SU-DHL-6 (cell line): ENCODE results near the gene RELN.

Experiments
- H2AFZ ChIP-seq: fragments of 200-600 bp; sonication (generic); 2 replicates; pipeline ENCODE4 v1.6.1; 2014; ENCODE audit warnings: low read depth, mild to moderate bottlenecking, moderate library complexity, mixed read lengths, antibody characterized with exemption, low read length; ENCODE audit not compliant: severe bottlenecking
- H3F3A ChIP-seq: fragments of 200-600 bp; shearing (Covaris generic); 2 replicates; pipeline ENCODE4 v1.6.0; 2016; ENCODE audit warnings: antibody characterized with exemption, mild to moderate bottlenecking; ENCODE audit not compliant: insufficient read depth
- H3K27ac ChIP-seq: fragments of 200-600 bp; sonication (generic); 2 replicates; pipeline ENCODE4 v1.5.1; 2016; ENCODE audit warnings: low read depth, mild to moderate bottlenecking, low read length, moderate library complexity, mixed read lengths
- H3K27me3 ChIP-seq: fragments of 200-600 bp; sonication (generic), shearing (Covaris generic); 2 replicates; pipeline ENCODE4 v1.6.0; 2014; ENCODE audit warnings: mild to moderate bottlenecking, low read length
- H3K36me3 ChIP-seq: fragments of 200-600 bp; sonication (generic); 2 replicates; pipeline ENCODE4 v1.6.1; 2014; ENCODE audit warnings: mild to moderate bottlenecking, low read length, mixed read lengths
- H3K4me2 ChIP-seq: fragments of 300-600, 200-600 bp; shearing (Covaris generic), sonication (generic); 2 replicates; pipeline ENCODE4 v1.6.0; 2014; ENCODE audit warnings: low read length, low read depth, mild to moderate bottlenecking; ENCODE audit not compliant: poor library complexity, severe bottlenecking
- H3K4me3 ChIP-seq: fragments of 200-600 bp; sonication (generic); 2 replicates; pipeline ENCODE4 v1.5.1; 2014; ENCODE audit warnings: antibody characterized with exemption, low read length, mild to moderate bottlenecking, mixed read lengths; ENCODE audit not compliant: insufficient read depth, poor library complexity, severe bottlenecking
- H3K79me2 ChIP-seq: fragments of 200-600 bp; sonication (generic); 2 replicates; pipeline ENCODE4 v1.6.1; 2014; ENCODE audit warnings: mild to moderate bottlenecking, low read length, moderate library complexity; ENCODE audit not compliant: insufficient read depth
- H3K9ac ChIP-seq: fragments of 200-600 bp; sonication (generic); 2 replicates; pipeline ENCODE4 v1.7.0; 2014; ENCODE audit warnings: mild to moderate bottlenecking, low read length
- H3K9me2 ChIP-seq: fragments of 200-600 bp; sonication (generic); replicated peaks from 2 replicates; pipeline ENCODE4 v1.6.1; 2014; ENCODE audit warnings: low read length; ENCODE audit not compliant: insufficient read depth
- H3K9me3 ChIP-seq: fragments of 200-600 bp; sonication (generic); 2 replicates; pipeline ENCODE4 v1.6.1; 2014; ENCODE audit warnings: low read length, mixed read lengths; ENCODE audit not compliant: insufficient read depth
- H4K20me1 ChIP-seq: fragments of 200-600 bp; sonication (generic); 2 replicates; pipeline ENCODE4 v1.6.1; 2014; ENCODE audit warnings: low read depth, mild to moderate bottlenecking, antibody characterized with exemption, low read length, moderate library complexity, mixed read lengths
- CTCF ChIP-seq: fragments of 200-600 bp; sonication (generic); IDR thresholded peaks from one replicate; pipeline ENCODE4 v1.5.1; 2017; ENCODE audit warnings: antibody characterized with exemption, mild to moderate bottlenecking, low read length, moderate library complexity; ENCODE audit not compliant: insufficient read depth, poor library complexity, severe bottlenecking
- EZH2phosphoT487 ChIP-seq: fragments of 200-600 bp; sonication (generic), shearing (Covaris generic); conservative IDR thresholded peaks from 2 replicates; pipeline ENCODE4 v1.6.1; 2018; ENCODE audit warnings: mild to moderate bottlenecking, antibody characterized with exemption, low read length, moderate library complexity, mixed read lengths

Gene RELN

GRCh38 chr7:103972779-103973434 is 16.6 kb downstream of the RELN start:
- no peaks in the 10 kb centered on the region for H3K27me3 ChIP-seq
- H3K9ac ChIP-seq: no peak overlapping the region
- TF ChIP-seq CTCF: no peak
- H3K4me3 ChIP-seq: no peak overlapping the region
- no peak overlapping the region for H3K4me2 ChIP-seq
- no peak overlapping the region for H3K27ac ChIP-seq
- H2AFZ ChIP-seq: no peak overlapping the region
- H3F3A ChIP-seq: no peaks in the 10 kb centered on the region
- H4K20me1 ChIP-seq: no peaks in the 10 kb centered on the region
- H3K79me2 ChIP-seq: no peaks in the 10 kb centered on the region
- H3K36me3 ChIP-seq: no peaks in the 10 kb centered on the region
- no peaks in the 10 kb centered on the region for H3K9me3 ChIP-seq
- H3K9me2 ChIP-seq: no peaks in the 10 kb centered on the region

- H3K79me2 ChIP-seq: no peaks in the 10 kb centered on the region
- H3K36me3 ChIP-seq: no peaks in the 10 kb centered on the region
- H3F3A ChIP-seq: no peaks in the 10 kb centered on the region
- no peaks in the 10 kb centered on the region for H4K20me1 ChIP-seq
- TF ChIP-seq EZH2phosphoT487 (no peak), CTCF (no peak)
- H3K9me3 ChIP-seq: no peaks in the 10 kb centered on the region
- no peak overlapping the region for H3K4me2 ChIP-seq
- H2AFZ ChIP-seq: no peak overlapping the region
- H3K4me3 ChIP-seq: no peak overlapping the region
- no peak overlapping the region for H3K27ac ChIP-seq
- H3K9me2 ChIP-seq: no peaks in the 10 kb centered on the region
- no peaks in the 10 kb centered on the region for H3K27me3 ChIP-seq
- H3K9ac ChIP-seq: no peak overlapping the region
Measured at GRCh38 chr7:103967401-103967800, 22.1 kb downstream of the RELN start.

- Histone ChIP-seq H3K4me3 (no peak overlapping the region), H3F3A (no peaks in the 10 kb centered on the region), H3K4me2 (no peak overlapping the region), H3K79me2 (no peaks in the 10 kb centered on the region), H3K27me3 (no peaks in the 10 kb centered on the region), H2AFZ (no peak overlapping the region), H4K20me1 (no peaks in the 10 kb centered on the region), H3K9ac (no peak overlapping the region), H3K27ac (no peak overlapping the region), H3K9me3 (no peaks in the 10 kb centered on the region), H3K36me3 (no peaks in the 10 kb centered on the region), H3K9me2 (no peaks in the 10 kb centered on the region)
- TF ChIP-seq CTCF: no peak
Measured at GRCh38 chr7:103966593-103967277, 22.7 kb downstream of the RELN start.
